ENCODE data around the gene TNK1.

The TNK1 gene

GRCh38 chr17:7421186-7421585 lies 40.3 kb downstream of the TNK1 start:
- H3K27ac Mint-ChIP-seq, result no peak overlapping the region
- no peaks in the 10 kb centered on the region for H3K9me3 Mint-ChIP-seq
- no peaks in the 10 kb centered on the region for H3K4me1 Mint-ChIP-seq (ENCODE audit: low read depth)
- H3K36me3 Mint-ChIP-seq (ENCODE audit: low read depth), result no peaks in the 10 kb centered on the region
- no peaks in the 10 kb centered on the region for H3K27me3 Mint-ChIP-seq (ENCODE audit: low read depth)
- H3K4me3 Mint-ChIP-seq, result no peak overlapping the region

- H3K36me3 Mint-ChIP-seq (ENCODE audit: low read depth), result no peaks in the 10 kb centered on the region
- H3K27me3 Mint-ChIP-seq (ENCODE audit: low read depth), result no peaks in the 10 kb centered on the region
- H3K4me3 Mint-ChIP-seq, result no peak overlapping the region
- H3K9me3 Mint-ChIP-seq, result no peaks in the 10 kb centered on the region
- no peaks in the 10 kb centered on the region for H3K4me1 Mint-ChIP-seq (ENCODE audit: low read depth)
- H3K27ac Mint-ChIP-seq, result no peak overlapping the region
These were observed 42.8 kb downstream of the TNK1 start for GRCh38 chr17:7423679-7424078.

- H3K4me1 Mint-ChIP-seq (ENCODE audit: low read depth), result no peaks in the 10 kb centered on the region
- H3K9me3 Mint-ChIP-seq, result no peaks in the 10 kb centered on the region
- no peak within 1 kb of the TSS for H3K27ac Mint-ChIP-seq
- H3K27me3 Mint-ChIP-seq (ENCODE audit: low read depth), result no peaks in the 10 kb centered on the region
- H3K4me3 Mint-ChIP-seq, result no peak within 1 kb of the TSS
- H3K36me3 Mint-ChIP-seq (ENCODE audit: low read depth), result no peaks in the 10 kb centered on the region
These were observed 44.4 kb downstream of the TNK1 start, which contains the start of gene SPEM2 for GRCh38 chr17:7425316-7425715. TSS of gene SPEM2 (plus strand) at chr17:7425616. CDS start at chr17:7425689, 73 bp downstream.

- Mint-ChIP-seq H3K4me1 (ENCODE audit: low read depth) (no peaks in the 10 kb centered on the region), H3K9me3 (no peaks in the 10 kb centered on the region), H3K27me3 (ENCODE audit: low read depth) (no peaks in the 10 kb centered on the region), H3K4me3 (no peak overlapping the region), H3K27ac (no peak overlapping the region), H3K36me3 (ENCODE audit: low read depth) (no peaks in the 10 kb centered on the region)
These were observed 44.9 kb downstream of the TNK1 start for GRCh38 chr17:7425756-7426155.

- Mint-ChIP-seq H3K4me3 (no peak overlapping the region), H3K4me1 (ENCODE audit: low read depth) (no peaks in the 10 kb centered on the region), H3K9me3 (no peaks in the 10 kb centered on the region), H3K27ac (no peak overlapping the region), H3K36me3 (ENCODE audit: low read depth) (no peaks in the 10 kb centered on the region), H3K27me3 (ENCODE audit: low read depth) (no peaks in the 10 kb centered on the region)
These were observed 45.4 kb downstream of the TNK1 start for GRCh38 chr17:7426203-7426863.

GRCh38 chr17:7426896-7427489 lies 46.1 kb downstream of the TNK1 start:
- Mint-ChIP-seq H3K4me1 (ENCODE audit: low read depth) (no peaks in the 10 kb centered on the region), H3K9me3 (no peaks in the 10 kb centered on the region), H3K27me3 (ENCODE audit: low read depth) (no peaks in the 10 kb centered on the region), H3K36me3 (ENCODE audit: low read depth) (no peaks in the 10 kb centered on the region), H3K4me3 (no peak overlapping the region), H3K27ac (no peak overlapping the region)

- H3K9me3 Mint-ChIP-seq, result no peaks in the 10 kb centered on the region
- H3K27ac Mint-ChIP-seq, result no peak overlapping the region
- no peaks in the 10 kb centered on the region for H3K36me3 Mint-ChIP-seq (ENCODE audit: low read depth)
- no peaks in the 10 kb centered on the region for H3K4me1 Mint-ChIP-seq (ENCODE audit: low read depth)
- H3K4me3 Mint-ChIP-seq, result no peak overlapping the region
- H3K27me3 Mint-ChIP-seq (ENCODE audit: low read depth), result no peaks in the 10 kb centered on the region
These were observed 46.7 kb downstream of the TNK1 start for GRCh38 chr17:7427549-7427948.

- H3K9me3 Mint-ChIP-seq, result no peaks in the 10 kb centered on the region
- H3K27ac Mint-ChIP-seq, result no peak within 1 kb of the TSS
- H3K36me3 Mint-ChIP-seq (ENCODE audit: low read depth), result no peaks in the 10 kb centered on the region
- H3K4me3 Mint-ChIP-seq, result no peak within 1 kb of the TSS
- no peaks in the 10 kb centered on the region for H3K27me3 Mint-ChIP-seq (ENCODE audit: low read depth)
- no peaks in the 10 kb centered on the region for H3K4me1 Mint-ChIP-seq (ENCODE audit: low read depth)
These were observed 47.7 kb downstream of the TNK1 start, which contains the start of gene SPEM3 for GRCh38 chr17:7428557-7428956. TSS of gene SPEM3 (plus strand) at chr17:7428857. CDS start at chr17:7428903, 46 bp downstream.

GRCh38 chr17:7429722-7430121 lies 48.8 kb downstream of the TNK1 start:
- H3K4me1 Mint-ChIP-seq (ENCODE audit: low read depth), result no peaks in the 10 kb centered on the region
- no peak overlapping the region for H3K4me3 Mint-ChIP-seq
- H3K27me3 Mint-ChIP-seq (ENCODE audit: low read depth), result no peaks in the 10 kb centered on the region
- H3K36me3 Mint-ChIP-seq (ENCODE audit: low read depth), result no peaks in the 10 kb centered on the region
- H3K27ac Mint-ChIP-seq, result no peak overlapping the region
- H3K9me3 Mint-ChIP-seq, result no peaks in the 10 kb centered on the region

- Mint-ChIP-seq H3K4me1 (ENCODE audit: low read depth) (peaks cover 10% of the 10 kb centered on the region), H3K27ac (peak overlapping the region; percentile 50), H3K4me3 (no peak overlapping the region), H3K36me3 (ENCODE audit: low read depth) (no peaks in the 10 kb centered on the region), H3K27me3 (ENCODE audit: low read depth) (no peaks in the 10 kb centered on the region), H3K9me3 (no peaks in the 10 kb centered on the region)
These were observed 50.3 kb downstream of the TNK1 start for GRCh38 chr17:7431231-7431630.

- H3K4me3 Mint-ChIP-seq, result no peak overlapping the region
- no peaks in the 10 kb centered on the region for H3K9me3 Mint-ChIP-seq
- no peaks in the 10 kb centered on the region for H3K36me3 Mint-ChIP-seq (ENCODE audit: low read depth)
- H3K27ac Mint-ChIP-seq, result peak overlapping the region; percentile 55
- peaks cover 13% of the 10 kb centered on the region for H3K4me1 Mint-ChIP-seq (ENCODE audit: low read depth)
- H3K27me3 Mint-ChIP-seq (ENCODE audit: low read depth), result no peaks in the 10 kb centered on the region
These were observed 51.4 kb downstream of the TNK1 start for GRCh38 chr17:7432296-7432695.

GRCh38 chr17:7435676-7436555 lies 55.0 kb downstream of the TNK1 start:
- Mint-ChIP-seq H3K27ac (peak overlapping the region; percentile 97), H3K27me3 (ENCODE audit: low read depth) (peaks cover 8% of the 10 kb centered on the region), H3K36me3 (ENCODE audit: low read depth) (peaks cover 8% of the 10 kb centered on the region), H3K9me3 (no peaks in the 10 kb centered on the region), H3K4me1 (ENCODE audit: low read depth) (peaks cover 34% of the 10 kb centered on the region), H3K4me3 (peak overlapping the region; percentile 92)

- peak overlapping the region; percentile 97 for H3K27ac Mint-ChIP-seq
- no peaks in the 10 kb centered on the region for H3K9me3 Mint-ChIP-seq
- H3K4me3 Mint-ChIP-seq, result peak overlapping the region; percentile 92
- H3K36me3 Mint-ChIP-seq (ENCODE audit: low read depth), result peaks cover 8% of the 10 kb centered on the region
- peaks cover 37% of the 10 kb centered on the region for H3K4me1 Mint-ChIP-seq (ENCODE audit: low read depth)
- peaks cover 8% of the 10 kb centered on the region for H3K27me3 Mint-ChIP-seq (ENCODE audit: low read depth)
These were observed 55.9 kb downstream of the TNK1 start for GRCh38 chr17:7436556-7437368.

- Mint-ChIP-seq H3K9me3 (no peaks in the 10 kb centered on the region), H3K27me3 (ENCODE audit: low read depth) (peaks cover 10% of the 10 kb centered on the region), H3K4me1 (ENCODE audit: low read depth) (peaks cover 37% of the 10 kb centered on the region), H3K27ac (peak overlapping the region; percentile 93), H3K4me3 (peak overlapping the region; percentile 88), H3K36me3 (ENCODE audit: low read depth) (peaks cover 9% of the 10 kb centered on the region)
These were observed 56.5 kb downstream of the TNK1 start for GRCh38 chr17:7437369-7437863.

All from T-helper 1 cell treated with Interleukin-12 subunit alpha and Interleukin-12 subunit beta and Interleukin-4 antibody, amounts not matched to agents 30 μg/mL and 1 μg/mL, for 36 hours (primary cell).